K562 (cell line): ENCODE results near the gene SFRP5. TPM values are rescaled to one million over a fixed set of nuclear protein-coding genes. Genes with fewer than 3 reads are reported as not detected.
A peak's percentile ranks its signal among the peaks of the same experiment; 100 is the strongest.

Experiments used
- CBX2 ChIP-seq: fragments of 200-600 bp; sonication (generic); IDR thresholded peaks from one replicate; pipeline ENCODE4 v1.6.1; 2012; ENCODE audit warnings: mild to moderate bottlenecking, low read length, inconsistent platforms; ENCODE audit not compliant: insufficient read depth, poor library complexity, severe bottlenecking
- CHCHD3 ChIP-seq: fragments of 250-450 bp; sonication (Bioruptor Pico); IDR thresholded peaks from 2 replicates; pipeline ENCODE4 v2.1.2; 2022; ENCODE audit warnings: mild to moderate bottlenecking
- FOXM1 ChIP-seq, 2 experiments: fragments of 450-650 bp in 1 of 2; sonication (generic) in 1 of 2; formaldehyde crosslinking in 1 of 2; IDR thresholded peaks; 2 replicates each; pipeline versions ENCODE4 v1.6.1 to v1.9.0; 2017 to 2022; ENCODE audit warnings: low read depth in 2 of 2, mild to moderate bottlenecking in 2 of 2, missing genetic modification reagents in 1 of 2, moderate library complexity in 1 of 2
- KHSRP ChIP-seq: fragments of 450-650 bp; IDR thresholded peaks from 2 replicates; pipeline ENCODE4 v1.6.1; 2017
- LCOR ChIP-seq: sonication (generic); formaldehyde crosslinking; IDR thresholded peaks from 2 replicates; pipeline ENCODE4 v1.8.0; 2022; ENCODE audit warnings: mild to moderate bottlenecking, missing genetic modification reagents
- MCM3 ChIP-seq: fragments of 450-650 bp; IDR thresholded peaks from 2 replicates; pipeline ENCODE4 v1.6.1; 2016
- NR2F6 ChIP-seq: fragments of 450-650 bp; formaldehyde crosslinking; IDR thresholded peaks from 2 replicates; pipeline ENCODE4 v1.4.0; 2020; ENCODE audit warnings: mild to moderate bottlenecking
- PHF8 ChIP-seq: fragments of 200-600 bp; sonication (generic); IDR thresholded peaks from 2 replicates; pipeline ENCODE4 v1.6.1; 2012; ENCODE audit warnings: mixed run types, mild to moderate bottlenecking, inconsistent platforms, low read length, moderate library complexity, borderline replicate concordance
- PTRF ChIP-seq: fragments of 450-650 bp; IDR thresholded peaks from 2 replicates; pipeline ENCODE4 v1.6.1; 2016; ENCODE audit warnings: mild to moderate bottlenecking, missing genetic modification characterization, missing compliant biosample characterization
- RBFOX2 ChIP-seq: fragments of 200-400 bp; formaldehyde crosslinking; IDR thresholded peaks from 2 replicates; pipeline ENCODE4 v1.6.1; 2017; ENCODE audit warnings: low read depth, mild to moderate bottlenecking, low read length, moderate library complexity
- RHOXF2B ChIP-seq: fragments of 250-450 bp; sonication (Bioruptor Pico); conservative IDR thresholded peaks from 2 replicates; pipeline ENCODE4 v1.5.1; 2021
- TAL1 ChIP-seq: fragments of 450-650 bp; IDR thresholded peaks from 2 replicates; pipeline ENCODE4 v1.6.1; 2016; ENCODE audit warnings: mild to moderate bottlenecking
- TOE1 ChIP-seq, 2 experiments: fragments of 450-650 bp in 1 of 2; sonication (generic) in 1 of 2; formaldehyde crosslinking in 1 of 2; IDR thresholded peaks; 2 replicates each; pipeline versions ENCODE4 v1.7.1 to v1.8.0; 2016 to 2022; ENCODE audit warnings: borderline replicate concordance in 2 of 2, mild to moderate bottlenecking in 2 of 2, antibody characterized with exemption in 1 of 2, inconsistent platforms in 1 of 2, low read depth in 1 of 2, missing genetic modification reagents in 1 of 2, moderate library complexity in 1 of 2
- TSC22D4 ChIP-seq: fragments of 450-650 bp; IDR thresholded peaks from 2 replicates; pipeline ENCODE4 v1.6.1; 2016; ENCODE audit warnings: missing genetic modification characterization, missing biosample characterization, control low read depth
- ZNF146 ChIP-seq: IDR thresholded peaks from one replicate; pipeline ENCODE4 v1.6.1; 2018; ENCODE audit warnings: missing compliant biosample characterization; ENCODE audit not compliant: unreplicated experiment
- ZNF217 ChIP-seq: sonication (generic); formaldehyde crosslinking; IDR thresholded peaks from 2 replicates; pipeline ENCODE4 v1.8.0; 2022; ENCODE audit warnings: mild to moderate bottlenecking, missing genetic modification reagents
- ZNF780A ChIP-seq: fragments of 250-450 bp; sonication (Bioruptor Pico); IDR thresholded peaks from 2 replicates; pipeline ENCODE4 v1.5.0; 2021; ENCODE audit warnings: mild to moderate bottlenecking
- ZNF830 ChIP-seq: fragments of 250-450 bp; sonication (Bioruptor Pico); IDR thresholded peaks from 2 replicates; pipeline ENCODE4 v1.5.0; 2021; ENCODE audit warnings: mild to moderate bottlenecking
- polyA plus RNA-seq, 8 experiments: library from polyadenylated mRNA; depleted of rRNA in 4 of 8; stranded (reverse) in 5 of 8; unstranded in 3 of 8; fragments of >200 nt; fragmentation: Nextera tagmentation in 2 of 8; fragmentation: Illumina TruSeq in 1 of 8; extraction: Ambion mirVana in 2 of 8; extraction: Trizol in 1 of 8; gene quantifications; 2 replicates each; pipeline versions ENCODE4 v1.2.1 to v1.2.3, GENCODE V29; 2011 to 2014; ENCODE audit warnings: inconsistent platforms in 1 of 8, missing spikeins in 1 of 8
- total RNA-seq, 7 experiments: library from RNA; depleted of rRNA in 6 of 7; stranded (reverse); fragments of >200 nt in 6 of 7; fragmentation: Illumina TruSeq in 2 of 7; extraction: Trizol in 2 of 7; gene quantifications; 2 replicates each; pipeline versions ENCODE4 v1.2.1 to v1.2.3, GENCODE V29; 2011 to 2021; ENCODE audit warnings: low replicate concordance in 1 of 7
- TF ChIP-seq, protein P1 (sequence below): IDR thresholded peaks from 2 replicates; pipeline ENCODE4 v1.6.1; 2011; ENCODE audit not compliant: insufficient read length; ENCODE audit errors: extremely low read depth
- TF ChIP-seq, protein P2 (sequence below): IDR thresholded peaks from 2 replicates; pipeline ENCODE4 v1.6.1; 2016; ENCODE audit warnings: missing genetic modification characterization, missing compliant biosample characterization
- TF ChIP-seq, protein P3 (sequence below): IDR thresholded peaks from 2 replicates; pipeline ENCODE4 v1.6.1; 2011; ENCODE audit warnings: borderline replicate concordance, low read depth, mild to moderate bottlenecking, moderate library complexity, low read length; ENCODE audit not compliant: insufficient read depth, poor library complexity, severe bottlenecking
- TF ChIP-seq, protein P4 (sequence below): fragments of 450-650 bp; conservative IDR thresholded peaks from 2 replicates; pipeline ENCODE4 v1.6.1; 2016; ENCODE audit warnings: missing genetic modification characterization, low read depth, mild to moderate bottlenecking, control low read depth, missing compliant biosample characterization

Gene SFRP5
- total and polyA plus RNA-seq, 9 of the 15 experiments (the other 6 are each of a cell fraction or from before 2014, with no cell fraction given) = 0.07 to 0.29 (median 0.13) TPM; not detected in 3

DNA sequence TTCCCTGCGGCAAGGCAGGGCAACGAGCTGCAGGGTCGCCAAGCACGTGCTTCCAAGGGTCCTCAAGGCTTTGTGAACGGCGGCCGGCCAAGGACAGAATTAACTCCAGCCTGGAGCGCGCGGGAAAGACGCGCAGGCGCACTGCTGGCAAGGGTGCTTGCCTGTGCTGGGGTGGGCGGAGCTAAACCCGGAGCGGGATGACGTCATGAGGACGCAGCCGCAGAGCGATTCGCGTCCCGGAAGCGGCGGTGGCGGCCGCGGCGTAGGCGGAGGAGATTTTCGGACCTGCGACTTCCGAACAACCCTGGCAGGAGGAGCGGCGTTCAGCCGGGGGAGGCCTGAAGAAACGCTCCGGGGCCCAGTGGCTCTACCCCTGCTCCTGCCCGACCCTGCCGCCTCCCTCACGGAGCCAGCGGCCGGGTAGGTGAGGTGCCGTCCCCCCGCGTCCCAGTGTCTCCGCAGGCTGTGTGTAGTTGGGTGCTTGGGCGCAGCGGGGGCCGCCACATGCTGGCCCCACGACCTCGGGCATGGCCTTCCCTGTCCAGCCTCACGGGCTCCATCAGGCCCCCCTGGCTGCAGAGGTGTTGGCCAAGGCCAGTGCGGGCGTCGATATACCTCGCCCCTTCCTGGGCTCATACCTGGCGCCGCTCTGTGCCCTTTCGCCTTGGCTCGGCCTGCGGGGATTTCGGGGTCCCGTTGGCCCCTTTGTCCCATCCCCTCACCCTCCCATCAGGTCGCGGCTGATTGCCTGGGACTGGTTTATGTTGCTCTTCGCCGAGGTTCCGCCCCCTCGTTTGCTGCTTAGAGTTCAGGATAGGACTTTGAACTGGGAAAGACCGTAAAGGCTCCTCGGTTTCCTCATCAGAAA lies 34.7 kb downstream of the SFRP5 start, which contains the start of gene ZFYVE27 (continued):
- TF ChIP-seq, protein P1, sequence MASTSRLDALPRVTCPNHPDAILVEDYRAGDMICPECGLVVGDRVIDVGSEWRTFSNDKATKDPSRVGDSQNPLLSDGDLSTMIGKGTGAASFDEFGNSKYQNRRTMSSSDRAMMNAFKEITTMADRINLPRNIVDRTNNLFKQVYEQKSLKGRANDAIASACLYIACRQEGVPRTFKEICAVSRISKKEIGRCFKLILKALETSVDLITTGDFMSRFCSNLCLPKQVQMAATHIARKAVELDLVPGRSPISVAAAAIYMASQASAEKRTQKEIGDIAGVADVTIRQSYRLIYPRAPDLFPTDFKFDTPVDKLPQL = no peak
- TF ChIP-seq RHOXF2B (no peak), LCOR (peak; percentile 49), TOE1 (IDR thresholded peaks at IDR 0.05; ENCODE audit: borderline replicate concordance) (peak; percentile 70), TOE1 (CRISPR knock-in tag; IDR thresholded peaks at IDR 0.05; ENCODE audit: borderline replicate concordance, low read depth) (no peak), ZNF780A (CRISPR knock-in tag) (no peak), RBFOX2 (peak; percentile 91), NR2F6 (CRISPR knock-in tag) (no peak), PTRF (tag) (no peak), KHSRP (peak; percentile 53; the same call in 1 of the 2 replicates), PHF8 (peak; percentile 92; the same call in 1 of the 2 replicates), CBX2 (no peak), ZNF830 (CRISPR knock-in tag) (no peak), ZNF146 (CRISPR knock-in tag) (no peak), CHCHD3 (CRISPR knock-in tag) (no peak), FOXM1 (IDR thresholded peaks at IDR 0.05; ENCODE audit: low read depth) (no peak), FOXM1 (CRISPR knock-in tag; IDR thresholded peaks at IDR 0.05; ENCODE audit: low read depth) (no peak), TAL1 (no peak), TSC22D4 (tag) (no peak), ZNF217 (CRISPR knock-in tag) (no peak), MCM3 (no peak)
- TF ChIP-seq, protein P2, sequence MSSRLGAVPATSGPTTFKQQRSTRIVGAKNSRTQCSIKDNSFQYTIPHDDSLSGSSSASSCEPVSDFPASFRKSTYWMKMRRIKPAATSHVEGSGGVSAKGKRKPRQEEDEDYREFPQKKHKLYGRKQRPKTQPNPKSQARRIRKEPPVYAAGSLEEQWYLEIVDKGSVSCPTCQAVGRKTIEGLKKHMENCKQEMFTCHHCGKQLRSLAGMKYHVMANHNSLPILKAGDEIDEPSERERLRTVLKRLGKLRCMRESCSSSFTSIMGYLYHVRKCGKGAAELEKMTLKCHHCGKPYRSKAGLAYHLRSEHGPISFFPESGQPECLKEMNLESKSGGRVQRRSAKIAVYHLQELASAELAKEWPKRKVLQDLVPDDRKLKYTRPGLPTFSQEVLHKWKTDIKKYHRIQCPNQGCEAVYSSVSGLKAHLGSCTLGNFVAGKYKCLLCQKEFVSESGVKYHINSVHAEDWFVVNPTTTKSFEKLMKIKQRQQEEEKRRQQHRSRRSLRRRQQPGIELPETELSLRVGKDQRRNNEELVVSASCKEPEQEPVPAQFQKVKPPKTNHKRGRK (tag) = no peak
- TF ChIP-seq, protein P3, sequence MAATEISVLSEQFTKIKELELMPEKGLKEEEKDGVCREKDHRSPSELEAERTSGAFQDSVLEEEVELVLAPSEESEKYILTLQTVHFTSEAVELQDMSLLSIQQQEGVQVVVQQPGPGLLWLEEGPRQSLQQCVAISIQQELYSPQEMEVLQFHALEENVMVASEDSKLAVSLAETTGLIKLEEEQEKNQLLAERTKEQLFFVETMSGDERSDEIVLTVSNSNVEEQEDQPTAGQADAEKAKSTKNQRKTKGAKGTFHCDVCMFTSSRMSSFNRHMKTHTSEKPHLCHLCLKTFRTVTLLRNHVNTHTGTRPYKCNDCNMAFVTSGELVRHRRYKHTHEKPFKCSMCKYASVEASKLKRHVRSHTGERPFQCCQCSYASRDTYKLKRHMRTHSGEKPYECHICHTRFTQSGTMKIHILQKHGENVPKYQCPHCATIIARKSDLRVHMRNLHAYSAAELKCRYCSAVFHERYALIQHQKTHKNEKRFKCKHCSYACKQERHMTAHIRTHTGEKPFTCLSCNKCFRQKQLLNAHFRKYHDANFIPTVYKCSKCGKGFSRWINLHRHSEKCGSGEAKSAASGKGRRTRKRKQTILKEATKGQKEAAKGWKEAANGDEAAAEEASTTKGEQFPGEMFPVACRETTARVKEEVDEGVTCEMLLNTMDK = no peak
- TF ChIP-seq, protein P4, sequence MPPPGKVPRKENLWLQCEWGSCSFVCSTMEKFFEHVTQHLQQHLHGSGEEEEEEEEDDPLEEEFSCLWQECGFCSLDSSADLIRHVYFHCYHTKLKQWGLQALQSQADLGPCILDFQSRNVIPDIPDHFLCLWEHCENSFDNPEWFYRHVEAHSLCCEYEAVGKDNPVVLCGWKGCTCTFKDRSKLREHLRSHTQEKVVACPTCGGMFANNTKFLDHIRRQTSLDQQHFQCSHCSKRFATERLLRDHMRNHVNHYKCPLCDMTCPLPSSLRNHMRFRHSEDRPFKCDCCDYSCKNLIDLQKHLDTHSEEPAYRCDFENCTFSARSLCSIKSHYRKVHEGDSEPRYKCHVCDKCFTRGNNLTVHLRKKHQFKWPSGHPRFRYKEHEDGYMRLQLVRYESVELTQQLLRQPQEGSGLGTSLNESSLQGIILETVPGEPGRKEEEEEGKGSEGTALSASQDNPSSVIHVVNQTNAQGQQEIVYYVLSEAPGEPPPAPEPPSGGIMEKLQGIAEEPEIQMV (tag) = no peak
